Endothelial cell of umbilical vein (primary cell): Measurements from ENCODE around the gene OSBP2. TPM values are rescaled to one million over a fixed set of nuclear protein-coding genes. Genes with fewer than 3 reads are reported as not detected.

Source experiments
- BruUV-seq: library from RNA; stranded (reverse); fragments of 400-500 nt; replicated peaks from 2 replicates; lab custom pipeline; 2021; lab: Mats Ljungman, UMichigan
- CTCF ChIA-PET: fragments of 300-600, 350-600 bp; sonication (Branson Sonifier 250); formaldehyde crosslinking; loops from one replicate; lab custom pipeline; 2021; ENCODE audit warnings: antibody characterized with exemption, inconsistent platforms; lab: Charles Lee
- POLR2A ChIA-PET: fragments of 300-600, 350-600 bp; sonication (Branson Sonifier 250); formaldehyde crosslinking; loops from one replicate; lab custom pipeline; 2021; ENCODE audit warnings: antibody characterized with exemption, inconsistent platforms; lab: Charles Lee
- DNase-seq: peaks from one replicate; pipeline ENCODE4 v3.0.0-alpha.2; 2011; ENCODE audit warnings: low read depth, low spot score
- FAIRE-seq: peaks from 2 replicates; lab custom pipeline; 2011; peaks lifted over from hg19 to GRCh38; lab: Jason Lieb, UNC
- H2AFZ ChIP-seq: 2 replicates; pipeline ENCODE4 v1.6.0; 2012; ENCODE audit warnings: low read depth, low read length, control low read depth, inconsistent platforms
- H3K27ac ChIP-seq: 2 replicates; pipeline ENCODE4 v1.5.1; 2011; ENCODE audit warnings: low read depth, mild to moderate bottlenecking, control low read depth, low read length, moderate library complexity; ENCODE audit not compliant: insufficient read depth
- H3K27me3 ChIP-seq, 2 experiments: 2 replicates each; pipeline versions ENCODE4 v1.6.0 to v1.6.1; 2011; ENCODE audit warnings: low read length in 2 of 2, mixed read lengths in 1 of 2; ENCODE audit not compliant: control insufficient read depth in 2 of 2, insufficient read depth in 2 of 2
- H3K36me3 ChIP-seq, 2 experiments: 2 replicates in 1 of 2; 3 replicates in 1 of 2; pipeline ENCODE4 v1.5.1; 2011; ENCODE audit warnings: low read length in 2 of 2, mild to moderate bottlenecking in 1 of 2, moderate library complexity in 1 of 2; ENCODE audit not compliant: control insufficient read depth in 2 of 2, insufficient read depth in 2 of 2; ENCODE audit errors: extremely low read depth in 1 of 2
- H3K4me1 ChIP-seq: 3 replicates; pipeline ENCODE4 v1.5.1; 2011; ENCODE audit warnings: mild to moderate bottlenecking, low read length; ENCODE audit not compliant: control insufficient read depth, insufficient read depth; ENCODE audit errors: extremely low read depth
- H3K4me2 ChIP-seq: 2 replicates; pipeline ENCODE4 v1.6.1; 2011; ENCODE audit warnings: low read length, control low read depth, mixed read lengths; ENCODE audit not compliant: insufficient read depth
- H3K4me3 ChIP-seq, 3 experiments: fragments of 200-600 bp in 1 of 3; sonication (generic), shearing (Covaris generic) in 1 of 3; replicated peaks in 1 of 3; 2 replicates each; pipeline ENCODE4 v1.5.1; 2011 to 2016; ENCODE audit warnings: control low read depth in 3 of 3, low read length in 3 of 3, mild to moderate bottlenecking in 2 of 3, inconsistent platforms in 1 of 3, low read depth in 1 of 3, moderate library complexity in 1 of 3; ENCODE audit not compliant: insufficient read depth in 1 of 3
- H3K79me2 ChIP-seq: 2 replicates; pipeline ENCODE4 v1.6.0; 2012; ENCODE audit warnings: low read length, inconsistent platforms; ENCODE audit not compliant: control insufficient read depth, insufficient read depth
- H3K9ac ChIP-seq: replicated peaks from 2 replicates; pipeline ENCODE3; 2011; ENCODE audit warnings: low read length, control low read depth; ENCODE audit not compliant: insufficient read depth; ENCODE audit errors: extremely low read depth
- H3K9me1 ChIP-seq: replicated peaks from 3 replicates; pipeline ENCODE4 v1.6.0; 2011; ENCODE audit warnings: mild to moderate bottlenecking, low read length; ENCODE audit not compliant: control insufficient read depth, insufficient read depth; ENCODE audit errors: extremely low read depth
- H3K9me3 ChIP-seq: replicated peaks from 2 replicates; pipeline ENCODE4 v1.5.1; 2012; ENCODE audit warnings: low read length, inconsistent platforms; ENCODE audit not compliant: control insufficient read depth, insufficient read depth
- H4K20me1 ChIP-seq: replicated peaks from 2 replicates; pipeline ENCODE3; 2011; ENCODE audit warnings: mild to moderate bottlenecking, low read length; ENCODE audit not compliant: control insufficient read depth, insufficient read depth; ENCODE audit errors: extremely low read depth
- CTCF ChIP-seq, 2 donors: IDR thresholded peaks; 1 replicate in 1 of 2; 2 replicates in 1 of 2; pipeline ENCODE4 v1.5.1; 2011; ENCODE audit warnings: low read length in 2 of 2, mild to moderate bottlenecking in 2 of 2, moderate library complexity in 2 of 2, control low read depth in 1 of 2, inconsistent platforms in 1 of 2, low read depth in 1 of 2; ENCODE audit not compliant: insufficient read depth in 1 of 2; ENCODE audit errors: extremely low read depth in 1 of 2
- FOS ChIP-seq: IDR thresholded peaks from 2 replicates; pipeline ENCODE4 v1.6.1; 2011; ENCODE audit warnings: mild to moderate bottlenecking, low read length, moderate library complexity, borderline replicate concordance; ENCODE audit not compliant: insufficient read depth
- GATA2 ChIP-seq: IDR thresholded peaks from 2 replicates; pipeline ENCODE4 v1.7.0; 2011; ENCODE audit warnings: low read depth, mild to moderate bottlenecking, moderate library complexity, mixed read lengths, low read length; ENCODE audit not compliant: insufficient read length, insufficient read depth
- JUN ChIP-seq: IDR thresholded peaks from 2 replicates; pipeline ENCODE4 v1.6.1; 2011; ENCODE audit warnings: borderline replicate concordance, low read depth; ENCODE audit not compliant: insufficient read length, insufficient read depth
- POLR2A ChIP-seq: IDR thresholded peaks from 2 replicates; pipeline ENCODE4 v1.6.1; 2012; ENCODE audit warnings: low read depth, mild to moderate bottlenecking, control low read depth, low read length
- POLR2AphosphoS5 ChIP-seq: IDR thresholded peaks from 2 replicates; pipeline ENCODE4 v1.6.1; 2012; ENCODE audit warnings: low read depth, mild to moderate bottlenecking, control low read depth, low read length, moderate library complexity; ENCODE audit not compliant: insufficient read depth
- dilution Hi-C: fragments of 300-500 bp; cut with MboI; formaldehyde crosslinking; loops from one replicate; pipeline ENCODE4 v1.15.0; 2019; ENCODE audit warnings: low sequenced_read_pairs; ENCODE audit not compliant: extremely low pct_ligation_motif_present
- intact Hi-C: fragments of 100-400 bp; cut with micrococcal nuclease; formaldehyde crosslinking; loops from one replicate; pipeline ENCODE4 v1.10.0; 2022
- polyA plus RNA-seq, 4 experiments: library from polyadenylated mRNA; depleted of rRNA in 3 of 4; stranded (reverse) in 3 of 4; unstranded in 1 of 4; fragments of >200 nt; gene quantifications; 2 replicates each; pipeline versions ENCODE4 v1.2.1 to v1.2.3, GENCODE V29; 2011 to 2012; ENCODE audit warnings: missing spikeins in 1 of 4
- total RNA-seq: library from RNA; stranded (reverse); gene quantifications from 2 replicates; pipeline ENCODE4 v1.2.3, GENCODE V29; 2021

OSBP2 gene
- total and polyA plus RNA-seq, 2 donors (not counting 3 experiments of a cell fraction or from before 2014, with no cell fraction given): 4.1 to 7.5 TPM

GRCh38 chr22:30947173-30947815 is 252.6 kb downstream of the OSBP2 start:
- ChIA-PET POLR2A (interaction anchor here (0.6 to 2.2 kb wide), 2 partner anchors 134 to 139 kb away, joined by 3 to 9 read pairs; partner anchors contain the start of gene SMTN), CTCF (interaction anchor here (0.7 to 3.6 kb wide), 17 partner anchors 16 to 325 kb away, joined by 3 to 150 read pairs (median 7); partner anchors contain the start of genes MORC2, SELENOM, SMTN and TUG1)
- Histone ChIP-seq H3K4me2 (no peak overlapping the region), H3K27ac (no peak overlapping the region), H3K9me1 (no peaks in the 10 kb centered on the region), H3K27me3 (no peaks in the 10 kb centered on the region), H4K20me1 (no peaks in the 10 kb centered on the region), H3K36me3 (peaks cover 20 to 47% of the 10 kb centered on the region in 2 experiments), H3K9ac (no peak overlapping the region), H2AFZ (no peak overlapping the region), H3K4me1 (no peaks in the 10 kb centered on the region), H3K79me2 (no peaks in the 10 kb centered on the region), H3K4me3 (no peak overlapping the region), H3K9me3 (no peaks in the 10 kb centered on the region)
- FAIRE-seq: no peak
- DNase-seq: peak; percentile 12
- intact Hi-C loops (loop anchor here (1.0 to 5.0 kb wide), 2 partner anchors 202 to 285 kb away; no protein-coding TSS in a partner anchor), dilution Hi-C loops (no loop called here)
- TF ChIP-seq POLR2AphosphoS5: no peak
- peak in 1 of 2 donors; percentile 34 for TF ChIP-seq CTCF (IDR thresholded peaks at IDR 0.05; ENCODE audit: extremely low read depth in 1 of 2, insufficient read depth in 1 of 2, low read depth in 1 of 2, low read length in 2 of 2)
- no peak for TF ChIP-seq GATA2
- TF ChIP-seq JUN: no peak
- TF ChIP-seq POLR2A: no peak
- TF ChIP-seq FOS: no peak
- BruUV-seq: no TSS peak
